Measurements from ENCODE around the gene UNC119B. TPM values are rescaled to one million over a fixed set of nuclear protein-coding genes. Genes with fewer than 3 reads are reported as not detected.

Gene UNC119B
- total RNA-seq, 4 donors from 2014 or later: 20.4 to 27.1 (median 22.1) TPM

DNA sequence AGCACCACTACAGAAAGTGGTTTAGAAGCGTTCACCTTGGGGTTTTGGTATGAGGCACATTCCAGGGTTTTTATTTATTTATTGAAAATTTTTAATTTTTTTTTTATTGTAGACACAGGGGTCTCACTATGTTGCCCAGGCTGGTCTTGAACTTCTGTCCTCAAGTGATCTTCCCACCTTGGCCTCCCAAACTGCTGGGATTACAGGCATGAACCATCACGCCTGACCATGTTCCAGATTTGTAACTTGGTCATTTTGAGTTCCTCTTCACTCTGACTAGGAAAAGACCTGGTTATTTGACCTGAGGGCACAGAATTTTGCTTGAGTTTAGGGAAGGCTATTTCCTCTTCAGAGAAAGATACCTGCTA, 20.2 kb upstream of the UNC119B start:
- H3K9me3 ChIP-seq: no peaks in the 10 kb centered on the region
- no peak overlapping the region for H3K4me3 ChIP-seq
- H3K36me3 ChIP-seq: peaks cover 0 to 19% (median 4%) of the 10 kb centered on the region in 3 donors
- no peak for TF ChIP-seq POLR2A (IDR thresholded peaks at IDR 0.05)
- no peak for TF ChIP-seq EP300 (IDR thresholded peaks at IDR 0.05)
- TF ChIP-seq, protein P1, sequence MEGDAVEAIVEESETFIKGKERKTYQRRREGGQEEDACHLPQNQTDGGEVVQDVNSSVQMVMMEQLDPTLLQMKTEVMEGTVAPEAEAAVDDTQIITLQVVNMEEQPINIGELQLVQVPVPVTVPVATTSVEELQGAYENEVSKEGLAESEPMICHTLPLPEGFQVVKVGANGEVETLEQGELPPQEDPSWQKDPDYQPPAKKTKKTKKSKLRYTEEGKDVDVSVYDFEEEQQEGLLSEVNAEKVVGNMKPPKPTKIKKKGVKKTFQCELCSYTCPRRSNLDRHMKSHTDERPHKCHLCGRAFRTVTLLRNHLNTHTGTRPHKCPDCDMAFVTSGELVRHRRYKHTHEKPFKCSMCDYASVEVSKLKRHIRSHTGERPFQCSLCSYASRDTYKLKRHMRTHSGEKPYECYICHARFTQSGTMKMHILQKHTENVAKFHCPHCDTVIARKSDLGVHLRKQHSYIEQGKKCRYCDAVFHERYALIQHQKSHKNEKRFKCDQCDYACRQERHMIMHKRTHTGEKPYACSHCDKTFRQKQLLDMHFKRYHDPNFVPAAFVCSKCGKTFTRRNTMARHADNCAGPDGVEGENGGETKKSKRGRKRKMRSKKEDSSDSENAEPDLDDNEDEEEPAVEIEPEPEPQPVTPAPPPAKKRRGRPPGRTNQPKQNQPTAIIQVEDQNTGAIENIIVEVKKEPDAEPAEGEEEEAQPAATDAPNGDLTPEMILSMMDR (IDR thresholded peaks at IDR 0.05): no peak
- no peaks in the 10 kb centered on the region for H3K27me3 ChIP-seq
- WGBS, 2 donors: 88 to 93% methylated on average over 2 of the region's 2 CpGs
- peaks cover 0 to 54% (median 38%) of the 10 kb centered on the region in 4 donors for H3K4me1 ChIP-seq
- DNase-seq (ENCODE audit: low spot score in 2 of 2): no peak
- no peak overlapping the region for H3K27ac ChIP-seq

DNA sequence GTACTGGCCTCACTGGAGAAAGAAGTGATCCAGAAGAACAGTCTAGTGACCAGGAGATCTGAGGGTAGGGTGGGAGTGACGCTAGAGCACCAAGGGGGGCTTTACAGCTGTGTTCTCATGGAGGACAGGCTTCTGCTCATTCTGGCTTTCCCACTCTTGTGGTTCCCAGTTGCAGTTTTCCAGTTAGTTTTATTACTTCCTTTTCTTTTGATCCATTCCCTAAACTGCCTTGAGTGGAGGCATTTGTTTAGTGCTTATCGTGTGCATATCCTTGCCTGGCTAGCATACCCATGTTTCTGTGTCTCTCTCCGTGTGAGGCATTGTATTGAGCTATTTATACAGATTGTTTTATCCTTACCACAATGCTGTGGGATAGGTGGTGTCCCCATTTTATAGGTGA, 19.3 kb upstream of the UNC119B start:
- Histone ChIP-seq H3K27me3 (no peaks in the 10 kb centered on the region), H3K4me3 (no peak overlapping the region), H3K27ac (no peak overlapping the region), H3K4me1 (peaks cover 0 to 47% (median 34%) of the 10 kb centered on the region in 4 donors), H3K9me3 (no peaks in the 10 kb centered on the region), H3K36me3 (peaks cover 0 to 28% (median 4%) of the 10 kb centered on the region in 3 donors)
- 50 to 54% methylated on average over 3 of the region's 3 CpGs for WGBS, 2 donors
- TF ChIP-seq POLR2A (IDR thresholded peaks at IDR 0.05) (no peak), EP300 (IDR thresholded peaks at IDR 0.05) (no peak)
- TF ChIP-seq, protein P1 (IDR thresholded peaks at IDR 0.05): no peak
- DNase-seq (ENCODE audit: low spot score in 2 of 2): no peak

DNA sequence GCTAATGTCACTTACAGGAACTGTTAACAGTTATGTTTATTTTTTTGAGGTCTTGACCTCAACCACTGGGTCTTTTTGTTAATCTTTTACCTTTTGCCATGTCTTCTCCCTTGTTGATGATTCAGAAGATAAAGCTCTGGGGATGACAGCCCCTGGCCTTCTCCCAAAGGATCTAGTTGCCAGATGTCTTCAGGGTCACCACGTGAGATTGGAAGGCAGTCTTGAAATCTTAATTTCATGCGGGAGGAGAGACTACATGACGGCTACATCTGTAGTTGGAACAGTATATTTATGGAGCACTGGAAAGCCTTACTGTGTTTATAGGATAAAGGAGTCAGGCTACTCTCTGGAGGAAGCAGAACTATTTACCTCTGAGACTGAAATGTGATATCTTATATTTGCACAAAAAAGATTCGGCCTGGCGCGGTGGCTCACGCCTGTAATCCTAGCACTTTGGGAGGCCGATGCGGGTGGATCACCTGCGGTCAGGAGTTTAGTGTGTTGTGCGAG, 17.7 kb upstream of the UNC119B start:
- Histone ChIP-seq H3K4me3 (no peak overlapping the region), H3K27ac (no peak overlapping the region), H3K36me3 (peaks cover 0 to 44% (median 4%) of the 10 kb centered on the region in 3 donors), H3K4me1 (peaks cover 0 to 45% (median 32%) of the 10 kb centered on the region in 4 donors), H3K27me3 (no peaks in the 10 kb centered on the region), H3K9me3 (no peaks in the 10 kb centered on the region)
- no peak for DNase-seq (ENCODE audit: low spot score in 2 of 2)
- TF ChIP-seq, protein P1 (IDR thresholded peaks at IDR 0.05): no peak
- TF ChIP-seq EP300 (IDR thresholded peaks at IDR 0.05): no peak
- TF ChIP-seq POLR2A (IDR thresholded peaks at IDR 0.05): no peak
- WGBS, 2 donors: 78 to 79% methylated on average over 11 of the region's 11 CpGs

DNA sequence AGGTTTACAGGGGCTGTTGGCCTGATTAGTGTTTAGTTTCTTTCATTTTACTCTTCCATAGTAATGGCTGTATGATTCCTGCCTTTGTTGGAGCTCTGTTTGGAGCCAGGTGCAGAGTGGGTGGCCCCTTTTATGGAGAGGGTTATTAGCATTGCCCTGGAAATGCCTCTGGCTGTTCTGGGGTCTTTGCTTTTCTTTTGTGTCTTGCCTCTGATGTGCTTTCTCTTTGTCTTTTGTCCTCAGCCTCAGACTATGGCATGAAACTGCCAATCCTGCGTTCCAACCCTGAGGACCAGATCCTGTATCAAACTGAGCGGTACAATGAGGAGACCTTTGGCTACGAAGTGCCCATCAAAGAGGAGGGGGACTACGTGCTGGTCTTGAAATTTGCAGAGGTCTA, 16.4 kb upstream of the UNC119B start:
- DNase-seq (ENCODE audit: low spot score in 2 of 2): no peak
- Histone ChIP-seq H3K27me3 (no peaks in the 10 kb centered on the region), H3K36me3 (peaks cover 0 to 57% (median 4%) of the 10 kb centered on the region in 3 donors), H3K9me3 (no peaks in the 10 kb centered on the region), H3K27ac (no peak overlapping the region), H3K4me3 (no peak overlapping the region), H3K4me1 (peaks cover 0 to 33% (median 21%) of the 10 kb centered on the region in 4 donors)
- TF ChIP-seq, protein P1 (IDR thresholded peaks at IDR 0.05): no peak
- no peak for TF ChIP-seq EP300 (IDR thresholded peaks at IDR 0.05)
- no peak for TF ChIP-seq POLR2A (IDR thresholded peaks at IDR 0.05)
- 57 to 61% methylated on average over 4 of the region's 4 CpGs for WGBS, 2 donors

DNA sequence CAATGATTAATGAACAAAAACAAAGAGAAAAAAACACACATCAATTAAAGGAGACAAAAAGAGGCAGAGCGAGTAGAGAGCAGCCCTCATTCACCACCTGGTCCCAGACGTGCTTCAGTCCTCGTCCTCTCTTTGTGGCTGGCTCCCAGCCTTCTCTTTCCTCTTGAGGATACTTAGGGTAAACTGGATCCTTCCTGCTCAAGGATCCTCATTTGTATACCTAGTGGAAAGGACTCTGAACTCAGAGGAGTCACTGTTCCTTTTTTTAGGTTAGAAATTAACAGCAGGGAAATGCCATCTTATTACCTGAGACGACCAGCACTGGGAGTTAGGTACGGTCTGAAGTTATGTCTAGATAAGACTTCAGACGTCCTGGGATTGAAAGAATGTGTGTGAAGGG, 13.6 kb upstream of the UNC119B start:
- Histone ChIP-seq H3K27ac (no peak overlapping the region), H3K4me3 (no peak overlapping the region), H3K36me3 (peaks cover 0 to 85% (median 4%) of the 10 kb centered on the region in 3 donors), H3K9me3 (no peaks in the 10 kb centered on the region), H3K4me1 (peaks cover 0 to 10% (median 4%) of the 10 kb centered on the region in 4 donors), H3K27me3 (no peaks in the 10 kb centered on the region)
- TF ChIP-seq, protein P1 (IDR thresholded peaks at IDR 0.05): no peak
- TF ChIP-seq EP300 (IDR thresholded peaks at IDR 0.05) (no peak), POLR2A (IDR thresholded peaks at IDR 0.05) (no peak)
- WGBS, 2 donors: 82 to 83% methylated on average over 6 of the region's 6 CpGs
- DNase-seq (ENCODE audit: low spot score in 2 of 2): no peak

Data from tibial nerve (tissue), 4 donors.